Measurements from ENCODE around the gene BCL7A.
"Not testable (repeated sequence)": the region's sequence is repeated elsewhere in the genome, so short reads cannot be mapped to it uniquely, and the experiment has no call there.

The BCL7A gene

GRCh38 chr12:122102331-122102730 is 80.6 kb downstream of the BCL7A start:
- POLR2A ChIA-PET = no interaction called here
- CTCF ChIA-PET = interaction anchor here (1.0 to 5.1 kb wide), 2 partner anchors 21 to 48 kb away, joined by 5 to 31 read pairs; no protein-coding TSS in a partner anchor
- no peak overlapping the region for H3K4me3 ChIP-seq (ENCODE audit: low read depth, low read length)
- no peak for DNase-seq (ENCODE audit: low read depth, low spot score)
- no peak for TF ChIP-seq CTCF (IDR thresholded peaks at IDR 0.05; ENCODE audit: insufficient read depth, low read length, missing control alignments)

DNA sequence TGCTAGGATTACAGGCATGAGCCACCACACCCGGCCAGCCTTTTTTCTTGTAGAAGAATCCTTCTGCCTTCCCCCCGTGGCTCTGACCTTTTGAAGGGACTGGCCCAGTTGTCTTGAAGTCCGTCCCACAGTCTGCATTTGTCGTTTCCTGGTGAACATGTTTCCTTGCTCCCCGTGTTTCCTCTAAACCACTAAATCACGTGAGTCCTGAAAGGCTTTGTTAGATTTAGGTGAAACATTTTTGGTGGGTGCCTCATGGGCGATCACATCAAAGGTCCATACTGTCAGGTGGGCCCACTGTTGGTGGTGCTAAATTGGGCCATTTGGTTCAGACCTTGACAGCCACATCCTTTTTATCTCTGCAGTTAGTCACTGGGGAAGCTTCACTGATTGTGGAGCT is 83.2 kb downstream of the BCL7A start:
- ChIA-PET CTCF (interaction anchor here (1.1 to 7.8 kb wide), 4 partner anchors 15 to 50 kb away, joined by 3 to 85 read pairs (median 18); no protein-coding TSS in a partner anchor), POLR2A (no interaction called here)
- no peak for DNase-seq (ENCODE audit: low read depth, low spot score)
- no peak for TF ChIP-seq CTCF (IDR thresholded peaks at IDR 0.05; ENCODE audit: insufficient read depth, low read length, missing control alignments)
- H3K4me3 ChIP-seq (ENCODE audit: low read depth, low read length) = no peak overlapping the region

DNA sequence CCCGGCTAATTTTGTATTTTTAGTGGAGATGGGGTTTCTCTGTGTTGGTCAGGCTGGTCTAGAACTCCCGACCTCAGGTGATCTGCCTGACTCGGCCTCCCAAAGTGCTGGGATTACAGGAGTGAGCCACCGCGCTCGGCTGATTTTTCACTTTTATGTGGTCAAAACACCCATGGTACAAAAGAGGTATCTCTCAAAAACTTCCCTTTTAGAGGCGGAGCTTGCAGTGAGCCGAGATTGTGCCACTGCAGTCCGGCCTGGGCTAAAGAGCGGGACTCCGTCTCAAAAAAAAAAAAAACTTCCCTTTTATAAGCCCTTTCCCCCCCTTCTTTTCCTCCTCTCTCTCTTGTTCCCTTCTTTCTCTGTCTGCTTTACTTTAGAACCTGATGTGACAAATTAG is 83.8 kb downstream of the BCL7A start:
- H3K4me3 ChIP-seq (ENCODE audit: low read depth, low read length); DNase-seq (ENCODE audit: low read depth, low spot score); POLR2A ChIA-PET: not testable (repeated sequence)
- CTCF ChIA-PET = interaction anchor here (0.8 to 7.8 kb wide), 5 partner anchors 17 to 51 kb away, joined by 3 to 85 read pairs (median 3); no protein-coding TSS in a partner anchor

- POLR2A ChIA-PET = interaction anchor here (0.8 to 1.2 kb wide), 4 partner anchors 8 to 28 kb away, joined by 3 to 6 read pairs (median 3); partner anchors contain the start of gene MLXIP
- no peak for TF ChIP-seq CTCF (IDR thresholded peaks at IDR 0.05; ENCODE audit: insufficient read depth, low read length, missing control alignments)
- CTCF ChIA-PET = interaction anchor here (0.9 to 7.8 kb wide), 7 partner anchors 9 to 53 kb away, joined by 3 to 85 read pairs (median 4); no protein-coding TSS in a partner anchor
- no peak overlapping the region for H3K4me3 ChIP-seq (ENCODE audit: low read depth, low read length)
- DNase-seq (ENCODE audit: low read depth, low spot score) = no peak
Measured at GRCh38 chr12:122106843-122107242, 85.2 kb downstream of the BCL7A start.

DNA sequence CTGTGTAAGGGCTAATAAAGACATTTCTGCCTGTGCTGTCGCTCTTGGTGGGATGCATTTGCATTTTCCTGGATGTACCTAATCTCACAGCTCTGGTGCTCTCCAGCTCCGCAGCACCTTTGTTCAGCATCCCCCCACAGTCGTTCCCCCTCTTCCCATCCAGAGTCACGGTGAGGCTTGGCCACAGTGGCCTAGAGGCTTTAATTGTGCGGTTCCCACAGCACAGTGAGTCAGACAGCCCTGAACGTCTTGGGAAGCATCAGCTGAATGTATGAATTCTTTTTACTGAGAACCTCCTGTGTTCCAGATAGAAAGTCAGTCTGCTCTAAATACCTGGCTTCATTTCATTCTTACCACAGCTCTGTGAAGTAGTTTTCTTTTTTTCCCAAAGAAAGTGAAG is 85.6 kb downstream of the BCL7A start:
- CTCF ChIA-PET = interaction anchor here (1.0 to 7.8 kb wide), 6 partner anchors 9 to 53 kb away, joined by 3 to 85 read pairs (median 8); no protein-coding TSS in a partner anchor
- DNase-seq (ENCODE audit: low read depth, low spot score) = no peak
- no peak overlapping the region for H3K4me3 ChIP-seq (ENCODE audit: low read depth, low read length)
- POLR2A ChIA-PET = interaction anchor here (0.8 to 1.2 kb wide), 4 partner anchors 9 to 29 kb away, joined by 3 to 6 read pairs (median 3); partner anchors contain the start of gene MLXIP
- no peak for TF ChIP-seq CTCF (IDR thresholded peaks at IDR 0.05; ENCODE audit: insufficient read depth, low read length, missing control alignments)

DNA sequence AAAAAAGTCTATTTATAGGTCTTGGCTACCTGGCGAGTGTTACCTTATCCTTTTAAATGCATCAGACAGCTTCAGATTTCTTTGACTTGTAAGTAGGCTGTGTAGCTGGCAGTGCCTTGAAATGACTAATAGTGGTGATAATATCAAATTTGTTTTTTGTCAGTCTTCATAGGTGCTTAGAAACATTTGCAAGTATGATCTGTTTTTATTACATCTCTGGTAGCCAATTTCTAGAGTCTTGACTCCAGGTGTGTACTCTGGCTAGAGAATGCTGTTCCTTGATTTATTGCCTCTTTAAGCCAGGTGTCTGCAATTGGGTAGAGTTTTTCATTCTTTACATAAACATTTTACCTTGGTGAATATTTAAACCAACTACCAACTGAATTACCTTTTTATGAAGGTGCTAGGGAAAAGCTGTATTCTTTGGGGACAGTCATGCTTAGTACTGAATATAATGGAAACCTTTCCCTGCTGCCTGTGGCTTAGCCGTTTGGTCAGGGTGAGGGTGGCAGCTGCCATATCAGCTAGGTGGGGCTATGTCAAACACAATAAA is 89.5 kb downstream of the BCL7A start:
- no peak for DNase-seq (ENCODE audit: low read depth, low spot score)
- TF ChIP-seq CTCF (IDR thresholded peaks at IDR 0.05; ENCODE audit: insufficient read depth, low read length, missing control alignments) = no peak
- ChIA-PET POLR2A (no interaction called here), CTCF (interaction anchor here (0.5 to 7.8 kb wide), 5 partner anchors 10 to 191 kb away, joined by 3 to 85 read pairs (median 4); no protein-coding TSS in a partner anchor)
- H3K4me3 ChIP-seq (ENCODE audit: low read depth, low read length) = no peak overlapping the region
